GM06990 (cell line): ENCODE results near the gene TTC23.

ENCODE experiments used
- DNase-seq: peaks from one replicate; pipeline ENCODE4 v3.0.0-alpha.2; 2011; ENCODE audit not compliant: insufficient read length; ENCODE audit errors: extremely low read depth
- H3K27me3 ChIP-seq: replicated peaks from 2 replicates; pipeline ENCODE4 v1.6.0; 2011; ENCODE audit warnings: low read length; ENCODE audit not compliant: control insufficient read depth, insufficient read depth
- H3K36me3 ChIP-seq: 2 replicates; pipeline ENCODE4 v1.5.1; 2011; ENCODE audit warnings: low read length; ENCODE audit not compliant: control insufficient read depth, insufficient read depth
- H3K4me3 ChIP-seq: replicated peaks from 2 replicates; pipeline ENCODE4 v1.5.1; 2011; ENCODE audit warnings: low read depth, mild to moderate bottlenecking, control low read depth, low read length
- TF ChIP-seq, protein P1 (sequence below): IDR thresholded peaks from 2 replicates; pipeline ENCODE4 v1.5.1; 2011; ENCODE audit warnings: low read length, control low read depth, mild to moderate bottlenecking, inconsistent platforms; ENCODE audit not compliant: insufficient read depth, poor library complexity, severe bottlenecking

TTC23 gene

DNA sequence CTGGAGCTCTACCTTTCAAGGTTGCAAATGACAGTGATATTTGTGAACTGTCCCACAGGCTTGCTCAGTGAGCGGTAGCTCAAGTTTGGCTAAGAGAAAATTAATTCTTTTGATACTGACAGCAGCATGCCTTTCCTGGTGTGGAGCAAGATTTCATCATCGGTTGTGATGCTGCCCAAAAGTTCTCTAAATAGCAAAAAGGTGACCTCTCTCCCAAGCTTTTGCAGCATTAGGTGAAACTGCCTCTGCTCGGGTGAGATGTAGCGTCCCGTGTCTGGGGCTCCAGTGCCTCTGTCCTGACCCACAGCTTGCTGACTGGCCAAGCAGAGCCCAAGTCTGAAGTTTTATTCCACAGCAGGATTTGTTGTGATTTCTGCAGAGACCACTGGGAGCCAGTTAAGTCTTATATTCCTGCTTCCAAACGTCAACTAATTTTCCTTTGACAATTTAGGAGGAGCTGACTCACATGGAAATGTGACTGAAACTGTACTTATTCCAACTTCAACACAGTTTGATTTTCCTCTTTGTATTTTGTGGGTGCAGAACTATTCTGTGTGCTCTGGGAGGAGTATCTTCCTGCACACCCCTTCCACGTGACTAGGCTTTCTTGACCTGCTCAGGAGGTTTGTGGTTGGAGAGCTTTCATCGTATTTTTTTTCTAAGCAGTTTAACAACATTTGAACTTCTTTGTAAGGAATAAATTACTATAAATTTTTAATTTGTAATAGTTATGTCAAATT is 138.6 kb downstream of the TTC23 start:
- H3K36me3 ChIP-seq: no peaks in the 10 kb centered on the region
- TF ChIP-seq, protein P1, sequence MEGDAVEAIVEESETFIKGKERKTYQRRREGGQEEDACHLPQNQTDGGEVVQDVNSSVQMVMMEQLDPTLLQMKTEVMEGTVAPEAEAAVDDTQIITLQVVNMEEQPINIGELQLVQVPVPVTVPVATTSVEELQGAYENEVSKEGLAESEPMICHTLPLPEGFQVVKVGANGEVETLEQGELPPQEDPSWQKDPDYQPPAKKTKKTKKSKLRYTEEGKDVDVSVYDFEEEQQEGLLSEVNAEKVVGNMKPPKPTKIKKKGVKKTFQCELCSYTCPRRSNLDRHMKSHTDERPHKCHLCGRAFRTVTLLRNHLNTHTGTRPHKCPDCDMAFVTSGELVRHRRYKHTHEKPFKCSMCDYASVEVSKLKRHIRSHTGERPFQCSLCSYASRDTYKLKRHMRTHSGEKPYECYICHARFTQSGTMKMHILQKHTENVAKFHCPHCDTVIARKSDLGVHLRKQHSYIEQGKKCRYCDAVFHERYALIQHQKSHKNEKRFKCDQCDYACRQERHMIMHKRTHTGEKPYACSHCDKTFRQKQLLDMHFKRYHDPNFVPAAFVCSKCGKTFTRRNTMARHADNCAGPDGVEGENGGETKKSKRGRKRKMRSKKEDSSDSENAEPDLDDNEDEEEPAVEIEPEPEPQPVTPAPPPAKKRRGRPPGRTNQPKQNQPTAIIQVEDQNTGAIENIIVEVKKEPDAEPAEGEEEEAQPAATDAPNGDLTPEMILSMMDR: no peak
- no peak for DNase-seq
- no peak overlapping the region for H3K4me3 ChIP-seq
- no peaks in the 10 kb centered on the region for H3K27me3 ChIP-seq

DNA sequence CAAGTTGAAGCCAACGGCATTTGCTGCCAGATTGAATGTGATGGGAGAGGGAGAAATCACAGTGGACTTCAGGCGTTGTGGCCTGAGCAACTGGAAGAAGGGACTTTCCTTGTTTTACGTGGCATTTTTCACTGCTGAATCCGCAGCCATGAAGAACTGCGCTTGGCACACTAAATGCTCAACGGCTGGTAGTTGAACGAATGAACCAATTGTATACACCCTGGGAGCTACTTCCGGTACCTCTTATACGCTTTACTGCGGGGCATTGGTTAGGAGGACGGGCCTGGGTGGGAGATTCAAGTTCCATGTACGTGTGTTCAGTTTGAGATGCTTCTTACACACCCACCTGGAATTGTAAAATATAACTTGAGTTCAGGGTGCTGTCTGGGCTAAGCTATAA is 139.3 kb downstream of the TTC23 start:
- TF ChIP-seq, protein P1: no peak
- no peak for DNase-seq
- H3K27me3 ChIP-seq: no peaks in the 10 kb centered on the region
- no peak overlapping the region for H3K4me3 ChIP-seq
- no peaks in the 10 kb centered on the region for H3K36me3 ChIP-seq

DNA sequence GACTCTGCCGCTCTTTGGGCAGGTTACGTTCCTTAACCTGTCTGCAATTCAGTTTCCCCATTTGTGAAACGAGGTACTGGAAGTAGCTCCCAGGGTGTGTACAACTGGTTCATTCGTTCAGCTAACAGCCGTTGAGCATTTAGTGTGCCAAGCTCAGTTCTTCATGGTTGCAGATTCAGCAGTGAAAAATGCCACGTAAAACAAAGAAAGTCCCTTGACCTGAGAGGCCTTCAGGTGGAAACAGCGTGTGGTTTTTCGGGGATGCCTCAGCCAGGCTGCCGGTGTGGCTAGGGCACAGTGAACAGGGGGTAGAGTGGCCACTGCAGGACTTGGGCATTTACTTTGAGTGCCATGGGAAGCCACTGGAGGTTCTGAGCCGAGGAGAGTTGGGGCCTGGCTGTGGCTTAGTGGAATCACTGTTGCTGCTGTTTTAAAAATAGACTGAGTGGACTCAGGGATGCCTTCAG is 139.8 kb downstream of the TTC23 start:
- H3K27me3 ChIP-seq: no peaks in the 10 kb centered on the region
- H3K36me3 ChIP-seq: no peaks in the 10 kb centered on the region
- TF ChIP-seq, protein P1: no peak
- no peak overlapping the region for H3K4me3 ChIP-seq
- DNase-seq: no peak

DNA sequence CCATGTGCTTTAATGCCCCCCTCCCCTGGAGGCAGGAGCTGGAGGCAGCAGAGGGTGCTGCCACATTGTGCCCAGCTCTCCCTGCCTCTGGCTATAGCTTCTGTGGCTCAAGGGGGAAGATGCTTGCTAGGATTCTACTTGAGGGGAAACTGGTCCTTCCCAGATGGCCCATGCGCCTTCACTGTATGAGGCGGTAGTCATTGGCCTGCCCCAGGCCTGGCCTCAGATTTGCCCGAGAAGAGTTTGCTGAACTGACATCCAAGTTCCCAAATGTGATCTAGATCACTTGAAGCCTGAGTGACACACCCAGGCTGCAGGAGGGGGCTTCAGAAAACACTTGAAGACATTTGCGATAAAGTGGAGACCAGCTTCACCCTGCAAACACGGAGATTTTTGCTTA is 140.4 kb downstream of the TTC23 start:
- DNase-seq: no peak
- no peaks in the 10 kb centered on the region for H3K27me3 ChIP-seq
- H3K4me3 ChIP-seq: no peak overlapping the region
- TF ChIP-seq, protein P1: no peak
- no peaks in the 10 kb centered on the region for H3K36me3 ChIP-seq

DNA sequence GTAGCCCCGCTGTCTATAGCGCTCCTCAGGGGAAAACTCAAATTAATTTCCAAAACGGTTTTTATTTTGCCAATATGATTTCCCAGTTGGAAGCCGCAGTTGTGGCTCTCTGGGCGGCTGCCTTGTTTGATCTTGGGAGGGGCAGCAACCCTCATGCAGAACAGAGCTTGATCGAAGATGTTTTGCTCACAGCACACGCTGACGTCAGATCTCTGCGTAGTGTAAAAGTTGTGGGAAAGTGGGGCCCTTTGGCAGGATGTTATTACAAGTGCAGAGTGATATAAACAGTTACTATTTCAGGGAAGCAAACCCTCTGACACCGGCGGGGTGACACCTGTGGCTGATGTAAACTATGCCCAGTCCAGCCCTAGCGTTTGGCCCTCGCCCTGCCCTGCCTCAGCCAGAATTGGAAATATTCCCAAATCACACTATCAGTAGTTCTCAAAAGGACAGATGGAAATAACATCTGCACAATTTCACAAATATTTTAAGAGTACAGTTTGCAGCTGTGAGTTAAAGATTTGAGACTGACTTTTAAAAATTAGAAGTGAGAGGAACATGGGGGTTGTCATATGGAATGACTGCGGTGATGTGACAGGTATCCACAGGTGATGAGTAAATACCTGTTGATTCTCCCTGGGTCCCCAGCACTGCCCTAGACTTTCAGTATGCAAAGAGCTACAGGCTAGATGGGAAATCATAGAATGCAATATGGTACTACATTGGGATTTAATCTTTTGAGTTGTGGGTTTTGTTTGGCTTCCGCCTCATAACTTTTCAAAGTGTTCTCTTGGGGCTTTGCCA is 142.8 kb downstream of the TTC23 start:
- TF ChIP-seq, protein P1: no peak
- DNase-seq: no peak
- H3K4me3 ChIP-seq: no peak overlapping the region
- H3K27me3 ChIP-seq: no peaks in the 10 kb centered on the region; the same call in 1 of the 2 replicates
- H3K36me3 ChIP-seq: no peaks in the 10 kb centered on the region
